Epithelial cell of proximal tubule (primary cell): ENCODE results near the gene SELENOI. TPM values are rescaled to one million over a fixed set of nuclear protein-coding genes. Genes with fewer than 3 reads are reported as not detected.
"Not testable (repeated sequence)": the region's sequence is repeated elsewhere in the genome, so short reads cannot be mapped to it uniquely, and the experiment has no call there.

Experiments used
- DNase-seq: peaks from one replicate; pipeline ENCODE4 v3.0.0-alpha.2; 2011; ENCODE audit warnings: low read depth
- H3K4me3 ChIP-seq: 2 replicates; pipeline ENCODE4 v1.5.1; 2011; ENCODE audit warnings: low read depth, mild to moderate bottlenecking, low read length
- total RNA-seq: library from RNA; depleted of rRNA; stranded (reverse); fragments of >200 nt; gene quantifications from 2 replicates; pipeline ENCODE4 v1.2.3, GENCODE V29; 2015
- TF ChIP-seq, protein P1 (sequence below): conservative IDR thresholded peaks from 2 replicates; pipeline ENCODE4 v1.5.1; 2012; ENCODE audit warnings: low read depth, mild to moderate bottlenecking, low read length

SELENOI gene
- total RNA-seq, 1 donor from 2014 or later, result 19.3 TPM

DNA sequence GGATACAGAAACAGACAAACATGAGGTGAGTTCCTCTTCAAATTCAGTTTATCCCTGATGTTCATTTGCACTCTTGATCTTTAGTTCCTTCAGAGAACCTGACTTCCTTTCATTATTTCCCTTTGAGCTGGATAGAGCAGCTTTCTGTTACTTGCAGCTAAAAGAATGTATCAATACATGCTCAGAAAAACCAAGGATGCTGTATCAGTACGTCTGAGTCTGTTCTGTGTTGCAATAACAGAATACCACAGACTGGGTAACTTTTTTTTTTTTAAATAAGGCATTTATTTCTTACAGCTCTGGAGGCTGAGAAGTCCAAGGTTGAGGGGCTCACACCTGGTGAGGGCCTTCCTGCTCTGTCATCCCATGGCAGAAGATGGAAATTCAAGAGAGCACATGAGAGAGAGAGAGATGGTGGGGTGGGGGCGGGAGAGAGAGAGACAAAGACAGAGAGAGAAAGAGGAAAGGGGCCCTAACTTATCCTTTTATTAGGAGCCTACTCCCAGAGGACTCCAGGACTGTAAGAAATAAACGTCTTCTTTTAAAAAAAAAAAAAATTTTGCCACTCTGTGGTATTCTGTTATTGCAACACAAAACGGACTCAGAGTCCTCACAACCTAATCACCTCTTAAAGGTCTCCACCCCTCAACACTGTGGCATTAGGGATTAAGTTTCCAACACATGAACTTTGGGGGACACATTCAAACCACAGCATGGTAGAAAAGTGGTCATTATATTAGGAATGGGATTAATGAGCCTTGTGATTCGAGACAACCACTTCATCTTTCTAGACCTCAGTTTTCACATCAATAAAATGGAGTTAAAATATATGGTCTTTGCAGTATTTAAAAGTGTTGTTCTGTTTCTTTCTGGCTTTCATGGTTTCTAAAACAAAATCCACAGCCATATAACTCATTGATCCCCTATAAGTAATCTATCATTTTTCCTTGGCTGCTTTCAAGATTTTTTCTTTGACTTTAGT lies 18.4 kb upstream of the SELENOI start:
- no peak overlapping the region for H3K4me3 ChIP-seq
- no peak for DNase-seq
- TF ChIP-seq, protein P1, sequence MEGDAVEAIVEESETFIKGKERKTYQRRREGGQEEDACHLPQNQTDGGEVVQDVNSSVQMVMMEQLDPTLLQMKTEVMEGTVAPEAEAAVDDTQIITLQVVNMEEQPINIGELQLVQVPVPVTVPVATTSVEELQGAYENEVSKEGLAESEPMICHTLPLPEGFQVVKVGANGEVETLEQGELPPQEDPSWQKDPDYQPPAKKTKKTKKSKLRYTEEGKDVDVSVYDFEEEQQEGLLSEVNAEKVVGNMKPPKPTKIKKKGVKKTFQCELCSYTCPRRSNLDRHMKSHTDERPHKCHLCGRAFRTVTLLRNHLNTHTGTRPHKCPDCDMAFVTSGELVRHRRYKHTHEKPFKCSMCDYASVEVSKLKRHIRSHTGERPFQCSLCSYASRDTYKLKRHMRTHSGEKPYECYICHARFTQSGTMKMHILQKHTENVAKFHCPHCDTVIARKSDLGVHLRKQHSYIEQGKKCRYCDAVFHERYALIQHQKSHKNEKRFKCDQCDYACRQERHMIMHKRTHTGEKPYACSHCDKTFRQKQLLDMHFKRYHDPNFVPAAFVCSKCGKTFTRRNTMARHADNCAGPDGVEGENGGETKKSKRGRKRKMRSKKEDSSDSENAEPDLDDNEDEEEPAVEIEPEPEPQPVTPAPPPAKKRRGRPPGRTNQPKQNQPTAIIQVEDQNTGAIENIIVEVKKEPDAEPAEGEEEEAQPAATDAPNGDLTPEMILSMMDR, result no peak

DNA sequence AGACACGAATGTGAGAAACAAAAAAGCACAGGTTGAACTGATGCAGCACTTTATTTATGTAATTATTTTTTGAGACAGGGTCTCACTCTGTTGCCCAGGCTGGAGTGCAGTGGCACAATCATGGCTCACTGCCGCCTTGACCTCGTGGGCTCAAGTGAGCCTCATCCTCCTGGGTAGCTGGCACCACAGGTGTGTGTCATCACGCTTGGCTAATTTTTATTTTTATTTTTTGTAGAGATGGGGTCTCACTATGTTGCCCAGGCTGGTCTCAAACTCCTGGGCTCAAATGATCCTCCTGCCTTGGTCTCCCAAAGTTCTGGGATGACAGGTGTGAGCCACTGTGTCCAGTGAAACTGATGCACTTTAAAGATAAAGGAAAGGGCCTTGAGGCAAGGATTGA lies 16.9 kb upstream of the SELENOI start:
- not testable (repeated sequence) for H3K4me3 ChIP-seq, DNase-seq

DNA sequence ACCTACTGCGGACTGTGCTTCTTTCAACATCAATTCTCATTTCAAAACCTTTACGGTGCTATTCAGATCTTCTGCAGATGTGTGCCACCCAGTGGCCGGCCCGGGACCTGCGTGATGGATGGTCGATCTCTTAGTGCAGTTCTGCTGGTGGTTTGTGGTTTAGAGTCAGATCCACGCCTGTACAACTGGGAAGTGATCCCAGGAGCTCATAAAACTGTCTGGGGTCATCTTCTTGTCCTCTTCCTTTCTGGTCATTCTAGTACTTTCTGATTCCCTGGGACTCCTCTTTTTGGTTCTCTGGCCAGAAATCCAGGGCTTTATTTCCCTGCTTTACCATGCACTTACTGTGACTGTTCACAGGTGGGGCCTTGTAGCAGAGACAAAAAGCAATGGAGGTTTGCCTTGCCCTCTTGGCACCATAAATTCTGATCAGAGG lies 15.8 kb upstream of the SELENOI start:
- H3K4me3 ChIP-seq, result no peak overlapping the region
- TF ChIP-seq, protein P1, result peak; percentile 96

DNA sequence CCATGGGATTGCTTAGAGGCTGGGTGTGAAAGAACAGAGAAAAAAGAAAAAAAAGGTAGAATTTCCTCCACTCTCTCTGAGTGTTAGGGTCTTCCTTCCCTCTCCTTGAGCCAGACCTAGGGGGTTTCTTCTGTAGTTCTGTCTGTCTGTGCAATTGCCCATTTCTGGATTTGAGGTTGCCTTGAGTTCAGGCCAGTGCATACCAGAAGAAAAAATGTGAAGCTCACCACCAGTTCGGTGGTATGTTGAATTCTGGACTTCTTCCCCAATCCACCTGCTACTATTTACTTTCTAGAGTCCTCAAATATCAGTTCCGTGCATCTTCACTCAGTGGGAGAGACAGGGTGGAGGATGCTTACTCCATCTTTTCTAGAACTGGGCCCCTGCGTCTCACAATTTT lies 15.3 kb upstream of the SELENOI start:
- TF ChIP-seq, protein P1, result no peak
- no peak for DNase-seq
- no peak overlapping the region for H3K4me3 ChIP-seq

More for the DNA sequence above, 15.8 kb upstream of the SELENOI start:
- DNase-seq, result no peak

DNA sequence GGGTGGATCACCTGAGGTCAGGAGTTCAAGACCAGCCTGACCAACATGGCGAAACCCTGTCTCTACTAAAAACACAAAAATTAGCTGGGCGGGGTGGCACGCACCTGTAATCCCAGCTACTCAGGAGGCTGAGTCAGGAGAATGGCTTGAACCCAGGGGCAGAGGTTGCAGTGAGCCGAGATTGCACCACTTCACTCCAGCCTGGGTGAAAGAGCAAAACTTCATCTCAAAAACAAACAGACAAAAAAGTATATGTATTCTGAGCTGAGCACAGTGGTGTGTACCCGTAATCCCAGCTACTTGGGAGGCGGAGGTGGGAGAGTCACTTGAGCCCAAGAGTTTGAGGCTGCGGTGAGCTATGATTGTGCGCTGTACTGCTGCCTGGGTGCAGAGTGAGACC lies 14.6 kb upstream of the SELENOI start:
- DNase-seq, H3K4me3 ChIP-seq: not testable (repeated sequence)

DNA sequence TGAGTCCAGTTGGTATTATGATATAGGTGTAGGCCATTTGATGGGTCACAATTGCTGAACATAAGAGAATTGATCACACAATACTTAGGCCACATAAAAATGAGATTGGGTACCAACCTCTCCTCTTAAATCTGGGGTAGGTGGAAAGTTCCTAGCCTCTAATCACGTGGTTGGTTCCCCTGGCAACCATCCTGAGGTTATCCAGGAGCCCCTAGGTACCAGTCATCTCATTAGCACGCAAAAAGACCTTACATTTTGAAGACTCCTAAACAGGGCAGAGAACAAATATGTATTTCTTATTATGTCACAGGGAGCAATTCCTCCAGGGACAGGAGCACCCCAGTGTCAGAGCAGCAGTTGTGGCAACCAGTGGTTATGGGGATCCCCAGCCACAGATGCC lies 12.7 kb upstream of the SELENOI start:
- no peak for DNase-seq
- TF ChIP-seq, protein P1, result no peak
- no peak overlapping the region for H3K4me3 ChIP-seq

DNA sequence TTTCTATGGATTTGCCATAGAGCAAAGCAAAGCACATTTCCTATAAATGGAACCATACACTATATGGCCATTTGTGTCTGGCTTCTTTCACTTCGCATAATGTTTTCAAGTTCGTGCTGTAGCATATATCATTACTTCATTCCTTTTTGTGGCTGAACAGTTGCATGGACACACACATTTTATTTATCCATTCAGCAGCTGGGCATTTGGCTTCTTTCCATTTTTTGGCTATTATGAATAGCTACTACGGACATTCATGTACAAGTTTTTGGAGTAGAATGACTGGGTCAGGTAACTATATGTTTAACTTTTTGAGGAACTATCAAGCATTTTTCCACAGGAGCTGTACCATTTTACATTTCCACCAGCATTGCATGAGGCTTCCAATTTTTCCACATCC lies 10.7 kb upstream of the SELENOI start:
- DNase-seq, result no peak
- no peak overlapping the region for H3K4me3 ChIP-seq
- TF ChIP-seq, protein P1, result no peak

DNA sequence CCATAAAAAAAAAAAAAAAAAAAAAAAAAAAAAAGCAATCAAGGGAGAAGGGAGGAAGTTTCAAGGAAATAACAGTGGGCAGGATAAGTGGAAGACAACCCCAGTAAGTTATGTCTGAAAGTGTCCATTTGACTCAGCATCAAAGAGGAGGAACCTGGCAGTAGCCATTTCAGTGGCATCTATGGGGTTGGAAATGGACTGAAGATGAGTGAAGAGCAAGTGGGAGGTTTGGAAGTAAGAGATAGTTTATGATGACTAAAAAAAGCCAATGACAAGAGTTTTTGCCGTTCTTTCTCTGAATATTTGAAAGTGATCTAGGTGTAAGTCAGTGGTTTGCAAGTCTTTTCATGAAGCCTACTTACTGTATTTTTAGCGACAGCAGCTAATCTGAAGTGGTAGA lies 9.2 kb upstream of the SELENOI start:
- DNase-seq, result no peak

More for the DNA sequence above, 9.2 kb upstream of the SELENOI start:
- H3K4me3 ChIP-seq, result no peak overlapping the region
- TF ChIP-seq, protein P1, result no peak
